A375 (cell line): Measurements from ENCODE around the gene ENTPD2. TPM values are rescaled to one million over a fixed set of nuclear protein-coding genes. Genes with fewer than 3 reads are reported as not detected.

Experiments used
- small RNA-seq: library from RNA; depleted of rRNA; stranded (forward); fragments of <200 nt; gene quantifications from one replicate; pipeline ENCODE3, GENCODE V24; 2014
- total RNA-seq: library from RNA; depleted of rRNA; stranded (reverse); fragments of >200 nt; shearing (Covaris generic); gene quantifications from 2 replicates; pipeline ENCODE4 v1.2.3, GENCODE V29; 2014; rRNA removed

ENTPD2 gene
- total RNA-seq, result not detected in 2 replicates

GRCh38 chr9:137053944-137054931 is at the start of gene ENTPD2:
TSS of gene ENTPD2 (minus strand) at chr9:137054061. CDS start at chr9:137053997, 64 bp downstream.

DNA sequence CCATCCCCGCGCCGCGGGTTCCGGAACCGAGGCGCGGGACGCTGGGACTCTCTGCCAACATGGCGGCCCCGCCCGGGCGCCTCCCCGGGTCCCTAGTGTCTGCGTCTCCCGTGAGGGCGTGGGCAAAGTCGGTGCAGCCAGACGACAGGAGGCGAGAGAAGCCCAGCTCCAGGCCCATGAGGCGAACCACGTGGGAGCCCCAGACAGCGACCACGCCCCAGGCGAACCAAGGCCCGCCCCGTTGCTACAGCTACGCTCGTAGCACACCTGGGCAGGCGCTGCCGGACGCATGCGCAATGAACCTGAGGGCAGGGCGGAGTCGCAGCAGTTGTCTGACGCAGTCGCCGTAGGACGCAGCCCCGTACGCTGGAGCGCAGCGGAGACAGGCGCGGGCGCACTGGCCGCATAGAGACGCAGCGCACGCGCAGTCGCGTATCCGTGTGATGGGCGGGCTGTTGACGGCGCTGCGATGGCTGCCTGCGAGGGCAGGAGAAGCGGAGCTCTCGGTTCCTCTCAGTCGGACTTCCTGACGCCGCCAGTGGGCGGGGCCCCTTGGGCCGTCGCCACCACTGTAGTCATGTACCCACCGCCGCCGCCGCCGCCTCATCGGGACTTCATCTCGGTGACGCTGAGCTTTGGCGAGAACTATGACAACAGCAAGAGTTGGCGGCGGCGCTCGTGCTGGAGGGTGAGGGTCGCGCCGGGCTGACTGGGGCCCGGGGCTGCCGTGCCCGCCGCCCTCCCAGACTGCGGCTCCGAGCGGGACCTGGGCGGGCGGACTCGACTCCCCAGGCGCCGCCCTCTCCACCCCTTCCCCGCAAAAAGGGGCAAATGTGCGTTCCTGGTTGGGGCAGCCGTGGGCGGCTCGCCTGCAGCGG is 32.9 kb upstream of the ENTPD2 start, which contains the start of gene MAN1B1:
Gene MAN1B1 (plus strand): TSS at position 455 of the 878 bp plus-strand sequence. CDS start 15 bp downstream, at position 470.

DNA sequence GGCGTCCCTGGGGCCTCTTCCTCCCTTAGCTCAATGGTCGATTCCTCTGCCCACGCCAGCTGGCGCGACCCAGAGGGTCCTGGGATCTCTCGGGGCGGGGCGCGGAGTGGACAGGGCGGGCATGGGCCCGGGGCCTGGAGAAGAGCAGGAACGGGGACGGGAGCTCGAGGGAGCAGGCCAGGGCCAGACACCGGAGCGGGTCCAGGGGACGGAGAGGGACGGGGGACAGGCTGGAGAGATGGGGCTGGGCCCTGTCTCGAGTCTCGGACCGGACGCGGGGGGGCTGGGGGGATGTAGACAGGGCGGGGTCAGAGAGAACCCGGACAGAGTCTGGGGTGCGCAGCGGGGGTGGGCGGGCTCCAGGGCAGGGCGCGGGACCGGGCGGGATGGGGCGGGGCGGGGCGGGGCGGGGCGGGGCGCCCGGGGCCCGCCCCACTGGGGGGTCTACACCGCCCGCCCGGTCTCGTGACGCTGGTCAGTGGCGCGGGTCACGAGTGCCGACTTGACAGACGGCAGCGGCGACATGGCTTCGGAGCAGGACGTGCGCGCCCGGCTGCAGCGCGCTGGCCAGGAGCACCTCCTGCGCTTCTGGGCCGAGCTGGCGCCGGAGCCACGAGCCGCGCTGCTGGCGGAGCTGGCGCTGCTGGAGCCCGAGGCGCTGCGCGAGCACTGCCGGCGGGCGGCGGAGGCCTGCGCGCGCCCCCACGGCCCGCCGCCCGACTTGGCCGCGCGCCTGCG is 23.3 kb upstream of the ENTPD2 start, which contains the start of gene UAP1L1:
Gene UAP1L1 (plus strand): TSS at position 508 of the 738 bp plus-strand sequence. CDS start 16 bp downstream, at position 524.

GRCh38 chr9:137070201-137070905 is 16.5 kb upstream of the ENTPD2 start, which contains the start of gene SAPCD2:
TSS of gene SAPCD2 (minus strand) at chr9:137070557. CDS start at chr9:137070460, 97 bp downstream.

GRCh38 chr9:137046088-137046787 is 7.6 kb downstream of the ENTPD2 start, which contains the start of gene NPDC1:
TSS of gene NPDC1 (minus strand) at chr9:137046177. CDS start at chr9:137045989, 188 bp downstream.

GRCh38 chr9:137031904-137032640 is 21.8 kb downstream of the ENTPD2 start, which contains the start of gene FUT7:
TSS of gene FUT7 (minus strand) at chr9:137032088. CDS start at chr9:137031991, 97 bp downstream.

DNA sequence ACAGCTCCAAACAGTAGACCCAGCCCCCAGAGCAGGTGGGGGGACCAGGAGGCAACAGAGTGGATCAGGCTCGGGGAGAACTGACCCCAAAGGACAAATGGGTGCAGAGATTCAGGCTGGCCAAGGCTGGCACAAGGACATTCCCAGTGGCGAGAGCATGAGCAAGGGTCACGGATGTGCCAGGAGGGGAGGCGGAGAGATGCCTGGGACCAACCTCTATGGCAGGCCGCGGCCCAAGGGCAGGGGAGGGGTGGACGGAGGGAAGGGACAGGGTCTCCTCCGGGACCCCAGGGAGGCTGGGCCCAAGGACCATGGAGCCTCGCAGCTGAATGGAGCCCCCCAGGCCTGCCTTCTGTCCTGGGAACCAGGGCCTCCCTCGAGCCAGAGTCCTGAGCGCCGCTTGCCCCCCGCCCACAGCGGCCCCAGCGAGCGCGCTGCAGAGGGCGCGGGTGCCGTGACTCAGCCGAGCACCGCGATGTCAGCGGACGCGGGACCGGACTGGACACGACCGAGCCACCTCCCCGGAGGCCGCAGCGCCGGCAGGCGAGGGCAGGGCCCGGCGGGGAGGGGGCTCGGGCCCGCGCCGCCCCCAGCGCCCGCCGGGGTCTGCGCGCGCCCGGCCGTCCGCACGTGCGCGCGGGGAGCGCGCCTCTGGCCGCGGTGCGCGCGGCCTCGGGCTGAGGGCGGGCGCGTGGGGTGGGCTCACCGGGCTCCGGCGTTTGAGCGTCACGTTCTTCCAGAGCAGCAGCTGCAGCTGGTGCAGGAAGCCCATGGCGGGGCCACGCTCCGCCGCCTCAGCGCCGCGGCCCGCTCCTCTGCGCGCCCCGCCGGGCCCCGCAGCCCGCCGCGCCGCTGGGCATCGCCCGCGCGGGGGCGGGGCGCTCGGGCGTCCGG is 26.2 kb downstream of the ENTPD2 start, which contains the start of gene ABCA2:
Gene ABCA2 (minus strand): TSS at position 869 of the 894 bp plus-strand sequence. CDS start 97 bp downstream, at position 772.

Small RNA genes within 50 kb of the gene (small RNA-seq; reads per million reads assigned to genes)
- gene RF00153, result not detected

Other genes with a start within 250 kb of the ENTPD2 start
- gene RABL6, start 246.1 kb downstream of the ENTPD2 start, total RNA-seq, result 57.9 and 69.5 TPM in 2 replicates
- 3.0 and 4.7 TPM in 2 replicates for gene AJM1, start 211.6 kb downstream of the ENTPD2 start, total RNA-seq
- gene PHPT1, start 204.7 kb downstream of the ENTPD2 start, total RNA-seq, result 153 and 181 TPM in 2 replicates
- gene MAMDC4, start 201.7 kb downstream of the ENTPD2 start, total RNA-seq, result 3.6 TPM in 2 replicates
- gene EDF1, start 187.8 kb downstream of the ENTPD2 start, total RNA-seq, result 542 and 544 TPM in 2 replicates
- gene TRAF2, start 167.5 kb downstream of the ENTPD2 start, total RNA-seq, result 17.4 and 23.1 TPM in 2 replicates
- 108 and 131 TPM in 2 replicates for gene FBXW5, start 109.3 kb downstream of the ENTPD2 start, total RNA-seq
- gene C8G, start 108.8 kb downstream of the ENTPD2 start, total RNA-seq, result not detected in 2 replicates
- gene LCN12, start 101.8 kb downstream of the ENTPD2 start, total RNA-seq, result 1.1 TPM in 1 of 2 replicates, not detected in the other
- 1.4 TPM in 1 of 2 replicates, not detected in the other for gene PTGDS, start 76.6 kb downstream of the ENTPD2 start, total RNA-seq
- gene LCNL1, start 71.1 kb downstream of the ENTPD2 start, total RNA-seq, result not detected in 2 replicates
- 93.9 and 103 TPM in 2 replicates for gene PAXX, start 61.6 kb downstream of the ENTPD2 start, total RNA-seq
- gene CLIC3, start 57.5 kb downstream of the ENTPD2 start, total RNA-seq, result 0.19 TPM in 1 of 2 replicates, not detected in the other
- 14.3 and 21.6 TPM in 2 replicates for gene ABCA2, start 25.8 kb downstream of the ENTPD2 start, total RNA-seq
- not detected in 2 replicates for gene FUT7, start 22.0 kb downstream of the ENTPD2 start, total RNA-seq
- gene NPDC1, start 7.9 kb downstream of the ENTPD2 start, total RNA-seq, result 20.1 and 25.3 TPM in 2 replicates
- gene SAPCD2, start 16.5 kb upstream of the ENTPD2 start, total RNA-seq, result 26.8 and 28.7 TPM in 2 replicates
- 4.7 and 4.8 TPM in 2 replicates for gene UAP1L1, start 23.5 kb upstream of the ENTPD2 start, total RNA-seq
- 56.8 and 72.2 TPM in 2 replicates for gene MAN1B1, start 32.9 kb upstream of the ENTPD2 start, total RNA-seq
- gene DPP7, start 60.7 kb upstream of the ENTPD2 start, total RNA-seq, result 111 and 150 TPM in 2 replicates
- gene GRIN1, start 85.1 kb upstream of the ENTPD2 start, total RNA-seq, result not detected in 2 replicates
- not detected in 2 replicates for gene LRRC26, start 116.0 kb upstream of the ENTPD2 start, total RNA-seq
- gene TMEM210, start 118.0 kb upstream of the ENTPD2 start, total RNA-seq, result not detected in 2 replicates
- gene ANAPC2, start 134.5 kb upstream of the ENTPD2 start, total RNA-seq, result 26.1 and 32.6 TPM in 2 replicates
- 111 and 115 TPM in 2 replicates for gene SSNA1, start 134.6 kb upstream of the ENTPD2 start, total RNA-seq
- 14.6 and 16.1 TPM in 2 replicates for gene TPRN, start 146.7 kb upstream of the ENTPD2 start, total RNA-seq
- 39.9 and 43.5 TPM in 2 replicates for gene TMEM203, start 151.6 kb upstream of the ENTPD2 start, total RNA-seq
- gene NDOR1, start 151.6 kb upstream of the ENTPD2 start, total RNA-seq, result 19.3 and 30.1 TPM in 2 replicates
- gene RNF208, start 168.2 kb upstream of the ENTPD2 start, total RNA-seq, result 0.61 and 1.5 TPM in 2 replicates
- gene CYSRT1, start 171.1 kb upstream of the ENTPD2 start, total RNA-seq, result 0.29 and 0.98 TPM in 2 replicates
- 0.05 and 0.94 TPM in 2 replicates for gene RNF224, start 173.4 kb upstream of the ENTPD2 start, total RNA-seq
- not detected in 2 replicates for gene SLC34A3, start 176.8 kb upstream of the ENTPD2 start, total RNA-seq
- 287 and 331 TPM in 2 replicates for gene TUBB4B, start 187.2 kb upstream of the ENTPD2 start, total RNA-seq
- not detected in 2 replicates for gene STPG3, start 197.2 kb upstream of the ENTPD2 start, total RNA-seq
- gene NELFB, start 201.3 kb upstream of the ENTPD2 start, total RNA-seq, result 51.1 and 51.2 TPM in 2 replicates
- gene TOR4A, start 223.7 kb upstream of the ENTPD2 start, total RNA-seq, result 6.9 and 8.7 TPM in 2 replicates
- 0.11 TPM in 1 of 2 replicates, not detected in the other for gene NRARP, start 248.2 kb upstream of the ENTPD2 start, total RNA-seq